Tibial nerve (tissue), 3 donors: ENCODE measurements around the gene SGPL1.

Source experiments
- CTCF ChIP-seq, 5 experiments: fragments of 200-600 bp in 3 of 5; fragments of 450-650 bp in 2 of 5; sonication (generic) in 3 of 5; IDR thresholded peaks; one replicate each; pipeline ENCODE4 v1.5.1; 2016 to 2019; ENCODE audit warnings: antibody characterized with exemption in 5 of 5, mild to moderate bottlenecking in 3 of 5, moderate library complexity in 2 of 5
- POLR2A ChIP-seq, 2 donors: fragments of 450-650 bp; IDR thresholded peaks; one replicate each; pipeline ENCODE4 v1.6.1; 2017; ENCODE audit warnings: antibody characterized with exemption in 2 of 2, mild to moderate bottlenecking in 2 of 2, moderate library complexity in 2 of 2

GRCh38 chr10:70849582-70850016 lies 33.9 kb downstream of the SGPL1 start:
- TF ChIP-seq POLR2A (IDR thresholded peaks at IDR 0.05) (no peak), CTCF (IDR thresholded peaks at IDR 0.05) (no peak)
